MG63 (cell line): ENCODE data around the gene MUC4. TPM values are rescaled to one million over a fixed set of nuclear protein-coding genes. Genes with fewer than 3 reads are reported as not detected.
"Not testable (repeated sequence)": the region's sequence is repeated elsewhere in the genome, so short reads cannot be mapped to it uniquely, and the experiment has no call there.

Experiments
- DNase-seq: peaks from one replicate; pipeline ENCODE4 v3.0.0-alpha.2; 2020
- H3K27me3 ChIP-seq: fragments of 250-450 bp; sonication (Bioruptor Pico); 2 replicates; pipeline ENCODE4 v1.5.1; 2020; ENCODE audit warnings: mild to moderate bottlenecking, moderate library complexity
- H3K36me3 ChIP-seq: fragments of 250-450 bp; sonication (Bioruptor Pico); 2 replicates; pipeline ENCODE4 v1.5.1; 2020; ENCODE audit warnings: mild to moderate bottlenecking, moderate library complexity
- H3K4me3 ChIP-seq: fragments of 250-450 bp; sonication (Bioruptor Pico); 2 replicates; pipeline ENCODE4 v1.5.1; 2020; ENCODE audit warnings: mild to moderate bottlenecking, moderate library complexity
- H3K9me3 ChIP-seq: fragments of 250-450 bp; sonication (Bioruptor Pico); 2 replicates; pipeline ENCODE4 v1.5.1; 2020; ENCODE audit warnings: mild to moderate bottlenecking, moderate library complexity
- total RNA-seq: library from RNA; depleted of rRNA; stranded (reverse); fragments of >200 nt; shearing (Covaris generic); gene quantifications from 2 replicates; pipeline ENCODE4 v1.2.3, GENCODE V29; 2014; ENCODE audit warnings: low replicate concordance

Gene MUC4
- total RNA-seq, 1 experiment from 2014 or later: not detected

DNA sequence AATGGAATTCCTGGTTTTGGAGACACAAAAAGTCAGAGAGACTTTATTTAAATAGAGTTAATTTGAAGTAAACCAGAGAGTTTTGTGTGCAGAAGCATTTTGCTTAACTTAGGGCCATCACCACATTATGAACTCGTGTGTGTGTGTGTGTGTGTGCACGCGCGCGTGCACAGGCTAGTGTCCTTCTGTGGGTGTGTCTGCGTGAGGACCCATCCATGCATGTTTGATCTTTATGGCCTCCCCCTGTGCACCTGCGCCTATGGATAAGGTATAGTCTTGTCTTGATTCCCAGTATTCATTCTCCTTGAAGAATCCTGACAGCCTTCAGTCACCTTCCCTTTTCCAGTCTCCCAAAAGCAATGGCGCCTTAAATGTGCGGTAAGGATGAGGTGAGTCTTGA, 65.0 kb downstream of the MUC4 start:
- H3K36me3 ChIP-seq: no peaks in the 10 kb centered on the region
- no peak for DNase-seq
- no peak overlapping the region for H3K4me3 ChIP-seq
- H3K27me3 ChIP-seq: peaks cover 33% of the 10 kb centered on the region
- no peaks in the 10 kb centered on the region for H3K9me3 ChIP-seq

DNA sequence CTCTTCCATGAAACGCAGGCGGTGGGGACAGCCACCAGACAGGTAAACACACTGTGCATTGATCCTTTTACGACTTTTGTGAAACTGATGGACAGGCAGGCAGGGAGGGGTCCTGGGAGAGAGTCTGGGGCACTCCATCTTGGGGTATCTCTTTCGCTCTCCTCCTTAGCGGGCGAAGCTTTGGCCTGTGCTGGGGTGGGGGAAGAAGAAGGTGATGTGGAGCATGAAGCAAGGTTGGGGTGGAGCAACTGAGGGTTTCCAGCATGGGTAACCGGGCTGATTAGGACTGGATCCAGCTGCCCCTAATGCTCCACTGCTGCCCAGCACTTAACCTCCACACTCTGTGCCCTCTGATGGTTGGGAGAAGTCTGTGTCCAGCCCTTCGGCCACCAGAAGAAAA, 65.4 kb downstream of the MUC4 start:
- Histone ChIP-seq H3K4me3 (no peak overlapping the region), H3K9me3 (no peaks in the 10 kb centered on the region), H3K36me3 (no peaks in the 10 kb centered on the region), H3K27me3 (peaks cover 37% of the 10 kb centered on the region)
- DNase-seq: no peak

DNA sequence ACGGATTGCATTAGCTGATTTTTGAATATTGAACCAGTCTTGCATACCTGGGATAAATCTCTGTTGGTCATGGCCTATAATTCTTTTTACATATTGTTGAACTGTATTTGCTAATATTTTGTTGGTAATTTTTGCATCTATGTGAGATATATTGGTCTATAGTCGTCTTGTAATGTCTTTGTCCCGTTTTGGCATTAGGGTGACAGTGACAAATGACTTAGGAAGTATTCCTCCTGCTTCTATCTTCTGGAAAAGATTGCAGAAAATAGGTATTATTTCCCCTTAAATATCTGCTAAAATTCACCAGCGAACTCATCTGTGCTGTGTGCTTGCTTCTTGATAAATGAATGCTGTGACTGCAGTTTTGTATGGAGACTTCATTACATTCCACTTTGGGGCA, 67.3 kb downstream of the MUC4 start:
- DNase-seq: no peak
- no peak overlapping the region for H3K4me3 ChIP-seq
- H3K9me3 ChIP-seq: no peaks in the 10 kb centered on the region
- H3K36me3 ChIP-seq: no peaks in the 10 kb centered on the region
- peaks cover 51% of the 10 kb centered on the region for H3K27me3 ChIP-seq

DNA sequence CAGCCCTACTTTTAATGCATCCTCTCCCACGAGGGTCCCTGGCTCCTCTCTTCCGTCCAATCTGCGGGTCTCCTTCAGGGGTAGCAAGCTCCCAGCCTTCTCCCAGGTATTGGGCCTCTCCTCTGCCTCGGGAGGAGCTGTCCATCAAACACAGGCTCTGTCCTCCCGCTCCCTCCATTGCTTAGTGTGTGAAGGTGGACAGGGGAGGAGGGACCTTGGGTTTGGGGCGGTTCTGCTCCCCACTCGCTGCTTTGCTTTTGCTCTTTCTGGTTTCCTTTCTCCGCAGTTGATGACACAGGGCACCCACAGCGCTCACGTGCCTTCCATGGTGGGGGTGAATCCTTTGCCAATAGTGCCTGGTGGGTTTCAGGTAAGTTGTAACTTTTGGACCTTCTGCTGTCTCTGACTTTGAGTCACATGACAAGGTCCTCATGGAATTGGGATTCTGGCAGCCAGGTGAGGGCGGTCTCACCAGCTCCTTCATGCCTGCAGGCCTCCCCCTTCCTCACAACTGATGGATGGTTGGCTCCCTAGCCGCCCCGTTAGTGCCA, 72.1 kb downstream of the MUC4 start:
- Histone ChIP-seq H3K27me3 (peaks cover 34% of the 10 kb centered on the region), H3K9me3 (no peaks in the 10 kb centered on the region), H3K4me3 (no peak overlapping the region), H3K36me3 (no peaks in the 10 kb centered on the region)
- no peak for DNase-seq

DNA sequence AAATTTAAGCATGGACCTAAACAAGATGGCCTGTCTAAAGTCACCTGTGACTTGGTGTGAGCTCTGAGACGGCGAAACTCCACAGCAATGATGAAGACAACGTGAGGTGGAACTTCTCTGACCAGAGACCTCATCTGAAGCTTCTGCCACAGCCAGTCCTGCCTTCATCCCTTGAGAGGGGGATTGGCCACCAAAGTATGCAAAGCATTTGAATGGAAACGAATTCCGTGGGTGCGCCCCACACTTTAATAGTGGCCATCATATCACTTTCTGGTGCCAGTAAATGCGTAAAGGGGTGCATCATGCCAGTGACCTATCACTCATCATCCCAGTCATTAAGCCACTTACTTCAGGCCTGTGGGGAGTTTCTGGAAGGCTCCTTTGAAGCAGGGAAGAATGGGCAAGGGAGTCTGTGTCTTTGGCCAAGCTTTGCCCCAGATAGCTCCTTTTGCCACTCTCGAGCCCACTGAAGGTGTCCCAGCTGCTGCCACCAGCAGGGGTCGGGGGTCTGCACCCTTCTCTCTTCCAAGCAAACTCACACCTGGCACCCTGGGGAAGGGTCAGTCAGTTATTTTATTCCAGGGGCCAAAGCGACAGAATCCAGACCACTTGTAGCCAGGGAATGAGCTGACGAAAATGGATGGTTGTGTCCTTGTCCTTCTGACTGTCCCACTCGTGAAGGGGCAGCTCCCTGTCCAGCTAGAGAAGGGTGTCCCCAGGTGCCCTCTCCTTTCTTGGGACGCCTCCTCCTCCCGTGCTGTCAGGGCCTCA, 73.3 kb downstream of the MUC4 start:
- Histone ChIP-seq H3K27me3 (peaks cover 29% of the 10 kb centered on the region), H3K36me3 (no peaks in the 10 kb centered on the region), H3K4me3 (no peak overlapping the region), H3K9me3 (no peaks in the 10 kb centered on the region)
- no peak for DNase-seq

DNA sequence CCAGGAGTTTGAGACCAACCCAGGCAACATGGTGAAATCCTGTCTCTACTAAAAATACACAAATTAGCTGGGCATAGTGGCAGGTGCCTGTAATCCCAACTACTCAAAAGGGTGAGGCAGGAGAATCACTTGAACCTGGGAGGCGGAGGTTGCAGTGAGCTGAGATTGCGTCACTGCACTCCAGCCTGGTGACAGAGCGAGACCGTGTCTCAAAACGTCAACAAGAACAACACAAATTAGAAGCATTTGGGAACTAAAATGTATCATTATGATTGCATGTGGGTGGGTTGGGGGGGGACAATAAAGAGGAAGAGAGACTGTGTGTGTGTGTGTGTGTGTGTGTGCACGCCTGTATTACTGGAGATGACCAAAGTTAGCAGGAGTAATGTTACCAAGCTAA, 73.9 kb downstream of the MUC4 start:
- peaks cover 26% of the 10 kb centered on the region for H3K27me3 ChIP-seq
- H3K9me3 ChIP-seq, DNase-seq, H3K36me3 ChIP-seq, H3K4me3 ChIP-seq: not testable (repeated sequence)

DNA sequence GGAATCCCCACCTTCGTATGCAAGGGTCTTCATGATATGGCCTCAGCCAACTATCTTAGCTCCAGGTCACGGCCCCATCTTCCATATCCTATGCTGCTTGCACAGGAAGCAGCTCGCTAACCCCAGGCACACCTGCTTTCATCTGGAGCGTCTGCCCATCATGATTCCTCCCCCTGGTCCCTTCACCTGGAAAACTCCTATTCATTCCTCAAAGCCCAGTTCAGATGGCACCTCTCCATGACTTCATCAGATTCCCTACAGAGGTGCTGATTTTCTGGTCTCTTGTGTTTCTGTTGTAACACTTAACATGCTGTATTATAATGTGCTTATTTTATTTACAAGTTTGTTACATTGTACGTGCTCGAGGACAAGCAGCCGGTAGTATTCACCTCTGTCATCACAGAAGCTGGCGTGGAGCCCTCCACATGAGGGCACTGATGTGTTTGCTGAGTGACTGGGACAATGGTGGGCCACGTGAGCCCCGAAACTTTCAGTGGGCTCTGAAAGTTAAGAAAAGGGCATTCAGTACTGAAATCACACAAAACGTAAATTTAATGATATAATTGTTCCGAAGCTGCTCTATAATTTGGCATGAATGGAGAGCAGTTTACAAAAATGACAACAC, 74.8 kb downstream of the MUC4 start:
- DNase-seq: no peak
- no peaks in the 10 kb centered on the region for H3K36me3 ChIP-seq
- H3K9me3 ChIP-seq: no peaks in the 10 kb centered on the region
- no peak overlapping the region for H3K4me3 ChIP-seq
- peaks cover 21% of the 10 kb centered on the region for H3K27me3 ChIP-seq

DNA sequence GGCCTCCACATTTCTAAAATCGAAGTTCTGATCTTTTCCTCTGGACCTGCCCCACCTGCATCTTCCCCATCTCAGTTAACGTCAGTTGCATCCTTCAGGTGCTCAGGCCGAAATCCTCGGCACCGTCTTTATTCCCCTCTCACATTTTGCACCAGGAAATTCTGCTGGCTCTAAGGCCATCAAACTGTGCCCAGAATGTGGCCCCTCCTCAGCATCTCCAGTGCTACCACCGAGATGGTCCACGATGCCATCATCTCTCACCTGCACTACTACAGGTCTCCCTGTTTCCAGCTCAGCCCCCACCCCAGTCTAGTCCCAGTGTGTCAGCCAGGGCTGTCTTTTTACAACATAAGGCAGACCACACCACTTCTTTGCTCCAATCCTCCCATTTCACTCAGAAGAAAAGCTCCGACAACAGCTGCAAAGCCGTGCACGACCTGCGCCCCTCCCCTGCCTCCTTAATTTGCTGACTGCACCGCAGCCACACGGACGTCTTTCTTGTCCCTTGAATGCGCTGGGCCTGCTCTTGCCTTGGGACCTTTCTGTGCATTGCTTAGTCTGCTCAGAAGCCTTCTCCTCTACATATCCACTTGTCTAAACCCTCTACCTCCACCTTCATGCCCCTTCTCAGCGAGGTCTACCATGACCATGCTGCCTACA, 76.6 kb downstream of the MUC4 start:
- H3K36me3 ChIP-seq: no peaks in the 10 kb centered on the region
- no peak for DNase-seq
- no peak overlapping the region for H3K4me3 ChIP-seq
- H3K27me3 ChIP-seq: peaks cover 2% of the 10 kb centered on the region; the same call in 1 of the 2 replicates
- no peaks in the 10 kb centered on the region for H3K9me3 ChIP-seq

DNA sequence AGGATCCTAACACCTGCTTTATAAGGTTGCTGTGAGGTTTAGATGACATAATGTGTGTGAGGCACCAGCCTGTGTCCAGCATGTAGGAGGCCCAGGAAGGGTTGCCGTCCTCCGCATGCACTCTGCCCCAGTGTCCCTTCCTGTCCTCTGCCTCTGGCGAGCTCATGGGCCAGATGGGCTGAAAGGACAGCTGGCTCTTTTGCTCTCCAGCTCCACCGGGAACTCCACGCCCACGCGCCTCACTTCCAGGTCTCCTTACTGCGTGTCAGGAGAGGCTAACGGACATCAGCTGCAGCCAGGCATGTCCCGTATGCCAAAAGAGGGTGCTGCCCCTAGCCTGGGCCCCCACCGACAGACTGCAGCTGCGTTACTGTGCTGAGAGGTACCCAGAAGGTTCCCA, 78.8 kb downstream of the MUC4 start:
- Histone ChIP-seq H3K9me3 (no peaks in the 10 kb centered on the region), H3K27me3 (no peaks in the 10 kb centered on the region), H3K36me3 (no peaks in the 10 kb centered on the region), H3K4me3 (no peak overlapping the region)
- DNase-seq: no peak

DNA sequence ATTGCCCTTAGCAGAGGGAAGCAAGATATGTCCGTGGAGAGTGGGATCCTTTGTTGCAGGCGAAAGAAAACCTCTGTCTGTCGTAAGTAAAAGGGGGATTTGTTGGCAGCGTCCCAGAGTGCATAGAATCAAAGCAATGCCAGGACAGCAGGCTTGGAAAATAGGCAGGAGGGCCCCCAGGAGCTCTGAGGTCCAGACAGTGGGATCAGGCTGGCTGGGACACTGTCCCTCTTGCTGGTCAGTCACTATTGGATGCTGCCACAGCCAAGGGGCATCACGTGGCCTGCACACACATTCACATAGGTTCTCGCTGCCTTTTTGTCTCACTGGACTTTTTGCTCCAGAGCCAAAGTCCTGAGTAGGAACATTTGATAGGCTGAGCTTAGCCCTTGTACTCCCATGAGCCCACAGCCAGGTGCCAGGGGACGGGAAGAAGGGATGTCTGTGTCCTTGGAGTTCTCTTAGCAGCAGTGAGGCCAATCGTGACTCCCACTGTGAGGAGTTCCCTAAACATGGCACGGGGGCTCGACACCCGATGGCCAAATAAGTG, 80.3 kb downstream of the MUC4 start:
- no peaks in the 10 kb centered on the region for H3K36me3 ChIP-seq
- DNase-seq: no peak
- H3K27me3 ChIP-seq: no peaks in the 10 kb centered on the region
- H3K9me3 ChIP-seq: no peaks in the 10 kb centered on the region
- H3K4me3 ChIP-seq: no peak overlapping the region

DNA sequence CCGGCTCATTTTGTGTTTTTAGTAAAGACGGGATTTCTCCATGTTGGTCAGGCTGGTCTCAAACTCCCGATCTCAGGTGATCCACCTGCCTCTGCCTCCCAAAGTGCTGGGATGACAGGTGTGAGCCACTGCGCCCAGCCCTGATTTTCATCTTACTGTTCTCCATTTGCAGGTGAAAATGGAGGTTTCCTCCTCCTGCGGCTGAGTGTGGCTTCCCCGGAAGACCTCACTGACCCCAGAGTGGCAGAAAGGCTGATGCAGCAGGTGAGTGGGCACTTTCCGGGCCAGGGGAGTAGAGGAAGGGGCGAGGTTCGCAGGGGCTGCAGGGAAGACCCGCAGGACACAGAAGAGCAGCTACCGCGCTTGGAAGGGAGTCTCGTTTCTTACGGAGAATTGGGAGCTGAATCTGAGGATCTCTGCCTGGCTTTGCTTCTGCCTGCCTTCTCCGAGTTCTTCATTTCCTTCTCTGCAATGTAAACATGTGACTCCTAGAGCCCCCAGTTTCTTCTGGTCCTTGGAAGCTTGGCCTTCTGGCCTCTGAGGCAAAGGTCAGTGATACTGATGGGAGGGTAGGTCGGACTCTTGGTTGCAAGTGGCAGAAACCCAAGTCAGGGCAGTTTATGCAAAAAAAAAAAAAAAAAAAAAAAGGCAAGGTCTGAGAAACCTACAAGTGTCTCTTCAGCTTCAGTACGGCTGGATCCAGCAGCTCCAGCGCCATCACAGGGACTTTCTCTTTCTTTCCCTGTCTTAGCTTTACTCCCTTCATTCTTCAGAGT, 82.1 kb downstream of the MUC4 start:
- Histone ChIP-seq H3K9me3 (no peaks in the 10 kb centered on the region), H3K36me3 (no peaks in the 10 kb centered on the region), H3K4me3 (no peak overlapping the region), H3K27me3 (no peaks in the 10 kb centered on the region)
- DNase-seq: no peak

DNA sequence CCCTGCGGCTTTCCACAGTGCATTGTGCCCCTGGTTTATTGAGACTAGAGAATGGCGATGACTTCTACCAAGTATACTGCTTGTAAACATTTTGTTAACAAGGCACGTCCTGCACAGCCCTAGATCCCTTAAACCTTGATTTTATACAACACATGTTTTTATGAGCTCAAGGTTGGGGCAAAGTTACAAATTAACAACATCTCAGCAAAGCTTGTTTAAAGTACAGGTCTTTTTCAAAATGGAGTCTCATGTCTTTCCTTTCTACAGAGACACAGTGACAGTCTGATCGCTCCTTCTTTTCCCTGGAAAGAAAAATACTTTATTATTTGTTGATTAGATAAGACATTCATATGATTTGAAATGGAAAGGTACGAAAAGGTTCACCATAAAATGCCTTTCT, 82.9 kb downstream of the MUC4 start:
- not testable (repeated sequence) for H3K36me3 ChIP-seq, H3K27me3 ChIP-seq, H3K9me3 ChIP-seq, DNase-seq, H3K4me3 ChIP-seq

DNA sequence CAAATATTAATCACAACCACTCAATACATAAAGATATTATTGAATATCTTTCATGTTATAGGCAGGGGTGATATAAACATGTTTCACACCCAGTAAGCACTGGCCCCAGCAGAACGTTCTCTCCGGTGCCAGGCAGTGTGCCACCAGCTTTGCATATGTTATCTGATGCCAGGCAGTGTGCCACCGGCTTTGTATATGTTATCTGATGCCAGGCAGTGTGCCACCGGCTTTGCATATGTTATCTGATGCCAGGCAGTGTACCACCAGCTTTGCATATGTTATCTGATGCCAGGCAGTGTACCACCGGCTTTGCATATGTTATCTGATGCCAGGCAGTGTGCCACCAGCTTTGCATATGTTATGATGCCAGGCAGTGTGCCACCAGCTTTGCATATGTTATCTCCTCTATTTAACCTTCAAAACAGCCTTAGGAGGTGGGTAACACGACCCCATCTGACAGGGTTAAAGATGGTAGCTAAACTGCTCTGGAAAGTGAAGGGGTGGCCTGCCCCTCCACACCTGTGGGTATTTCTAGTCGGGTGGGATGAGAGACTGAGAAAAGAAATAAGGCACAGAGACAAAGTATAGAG, 84.0 kb downstream of the MUC4 start:
- H3K36me3 ChIP-seq: no peaks in the 10 kb centered on the region
- DNase-seq: no peak
- H3K4me3 ChIP-seq: no peak overlapping the region
- no peaks in the 10 kb centered on the region for H3K27me3 ChIP-seq
- H3K9me3 ChIP-seq: no peaks in the 10 kb centered on the region

DNA sequence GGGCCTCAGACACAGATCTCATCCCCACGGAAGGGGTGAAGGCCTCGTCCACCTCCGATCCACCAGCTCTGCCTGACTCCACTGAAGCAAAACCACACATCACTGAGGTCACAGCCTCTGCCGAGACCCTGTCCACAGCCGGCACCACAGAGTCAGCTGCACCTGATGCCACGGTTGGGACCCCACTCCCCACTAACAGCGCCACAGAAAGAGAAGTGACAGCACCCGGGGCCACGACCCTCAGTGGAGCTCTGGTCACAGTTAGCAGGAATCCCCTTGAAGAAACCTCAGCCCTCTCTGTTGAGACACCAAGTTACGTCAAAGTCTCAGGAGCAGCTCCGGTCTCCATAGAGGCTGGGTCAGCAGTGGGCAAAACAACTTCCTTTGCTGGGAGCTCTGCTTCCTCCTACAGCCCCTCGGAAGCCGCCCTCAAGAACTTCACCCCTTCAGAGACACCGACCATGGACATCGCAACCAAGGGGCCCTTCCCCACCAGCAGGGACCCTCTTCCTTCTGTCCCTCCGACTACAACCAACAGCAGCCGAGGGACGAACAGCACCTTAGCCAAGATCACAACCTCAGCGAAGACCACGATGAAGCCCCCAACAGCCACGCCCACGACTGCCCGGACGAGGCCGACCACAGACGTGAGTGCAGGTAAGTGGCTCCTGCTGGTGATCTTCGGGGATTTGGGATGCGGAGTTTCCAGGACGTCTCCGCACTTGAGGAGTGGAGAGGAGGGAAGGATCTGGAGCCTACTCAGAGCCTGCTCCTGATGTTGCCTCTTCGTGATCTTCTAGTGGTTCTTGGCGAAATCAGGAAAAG, 85.6 kb downstream of the MUC4 start:
- H3K36me3 ChIP-seq, H3K4me3 ChIP-seq, H3K9me3 ChIP-seq, H3K27me3 ChIP-seq, DNase-seq: not testable (repeated sequence)

DNA sequence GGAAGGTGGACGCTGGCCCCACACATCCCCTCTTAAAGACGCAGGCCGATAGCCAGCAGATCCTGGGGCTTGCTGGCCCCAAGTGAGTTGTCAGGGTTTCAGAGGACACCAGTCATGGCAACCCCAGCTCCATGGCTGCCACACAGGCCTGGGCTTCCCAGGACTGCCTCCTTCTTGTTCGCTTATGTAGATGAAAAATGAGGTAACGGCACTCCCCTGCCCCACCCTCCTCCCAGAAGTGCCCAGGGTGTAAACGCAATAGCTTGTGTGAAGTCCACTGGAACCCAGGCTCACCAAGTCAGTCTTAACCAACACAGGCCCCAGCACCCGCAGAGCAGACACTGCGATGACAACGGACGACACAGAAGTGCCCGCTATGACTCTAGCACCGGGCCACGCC, 87.4 kb downstream of the MUC4 start:
- H3K4me3 ChIP-seq, H3K9me3 ChIP-seq: not testable (repeated sequence)

DNA sequence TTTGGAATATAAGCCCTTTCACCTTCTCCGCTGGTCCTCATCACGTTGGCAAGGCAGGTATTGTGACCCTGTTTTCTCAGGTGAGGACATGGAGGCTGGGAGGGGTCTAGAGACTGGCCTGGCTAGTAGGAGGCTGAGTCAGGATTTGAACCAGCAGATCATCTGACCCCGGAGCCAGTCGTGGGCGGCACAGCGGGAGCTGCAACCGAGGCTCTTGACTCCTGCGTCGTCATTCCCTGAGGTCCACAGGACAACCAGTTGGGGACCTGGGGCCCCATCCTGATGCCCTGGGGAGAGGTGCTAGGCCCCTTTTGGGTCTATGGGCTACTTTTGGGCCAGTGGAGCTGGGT, 88.8 kb downstream of the MUC4 start:
- H3K36me3 ChIP-seq, DNase-seq, H3K9me3 ChIP-seq, H3K4me3 ChIP-seq: not testable (repeated sequence)
- peaks cover 15% of the 10 kb centered on the region for H3K27me3 ChIP-seq

More for the DNA sequence above, 87.4 kb downstream of the MUC4 start:
- DNase-seq, H3K27me3 ChIP-seq, H3K36me3 ChIP-seq: not testable (repeated sequence)
